ENCODE results near the gene MYMX.
"Not testable (repeated sequence)": the region's sequence is repeated elsewhere in the genome, so short reads cannot be mapped to it uniquely, and the experiment has no call there.

The MYMX gene

DNA sequence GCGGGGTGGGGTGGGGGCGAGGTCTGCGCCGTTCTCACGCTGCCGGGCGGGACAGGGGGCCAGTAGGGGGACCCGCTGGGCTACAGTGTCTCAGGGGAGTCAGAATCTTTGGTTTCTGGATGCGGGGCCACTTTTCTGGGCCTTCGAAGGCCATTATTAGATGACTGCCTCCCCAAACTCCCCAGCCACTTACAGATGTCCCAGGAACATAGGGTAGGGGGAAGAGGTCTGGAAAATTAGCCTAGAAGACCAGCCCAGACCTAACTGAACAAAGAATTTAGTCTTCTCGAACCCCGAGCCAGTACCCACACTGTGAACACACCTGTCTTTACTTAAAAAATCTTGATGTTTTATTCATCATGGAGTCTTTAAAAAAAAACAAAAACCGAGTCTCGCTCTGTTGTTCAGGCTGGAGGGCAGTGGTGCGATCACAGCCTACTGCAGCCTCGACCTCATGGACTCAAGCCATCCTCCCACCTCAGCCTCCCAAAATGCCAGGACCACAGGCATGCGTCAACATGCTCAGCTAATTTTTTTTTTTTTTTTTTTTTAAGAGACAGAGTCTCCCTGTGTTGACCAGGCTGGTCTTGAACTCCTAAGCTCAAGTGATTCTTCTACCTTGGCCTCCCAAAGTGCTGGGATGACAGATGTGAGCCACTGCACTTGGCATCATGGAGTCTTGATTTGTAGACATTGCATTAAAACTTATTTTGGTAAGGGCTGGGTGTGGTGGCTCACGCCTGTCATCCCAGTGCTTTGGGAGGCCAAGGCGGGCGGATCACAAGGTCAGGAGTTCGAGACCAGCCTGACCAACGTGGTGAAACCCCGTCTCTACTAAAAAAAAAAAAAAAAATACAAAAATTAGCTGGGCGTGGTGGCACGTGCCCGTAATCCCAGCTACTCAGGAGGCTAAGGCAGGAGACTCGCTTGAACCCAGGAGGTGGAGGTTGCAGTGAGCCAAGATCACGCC lies 3.4 kb downstream of the MYMX start:
- no peak for DNase-seq (ENCODE audit: low spot score)

DNA sequence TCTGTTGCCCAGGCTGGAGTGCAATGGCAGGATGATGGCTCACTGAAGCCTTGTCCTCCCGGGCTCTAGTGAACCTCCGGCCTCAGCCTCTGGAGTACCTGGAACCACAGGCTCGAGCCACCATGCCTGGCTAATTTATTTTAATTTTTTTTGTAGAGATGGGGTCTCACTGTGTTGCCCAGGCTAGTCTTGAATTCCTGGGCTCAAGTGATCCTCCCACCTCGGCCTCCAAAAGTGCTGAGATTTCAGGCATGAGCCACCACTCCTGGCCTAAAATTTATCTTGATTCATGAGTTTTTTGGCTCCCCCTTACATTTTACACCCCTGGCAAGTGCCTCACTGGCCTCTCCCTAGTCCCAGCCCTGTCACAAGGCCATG lies 4.2 kb downstream of the MYMX start:
- no peak for DNase-seq (ENCODE audit: low spot score)

DNA sequence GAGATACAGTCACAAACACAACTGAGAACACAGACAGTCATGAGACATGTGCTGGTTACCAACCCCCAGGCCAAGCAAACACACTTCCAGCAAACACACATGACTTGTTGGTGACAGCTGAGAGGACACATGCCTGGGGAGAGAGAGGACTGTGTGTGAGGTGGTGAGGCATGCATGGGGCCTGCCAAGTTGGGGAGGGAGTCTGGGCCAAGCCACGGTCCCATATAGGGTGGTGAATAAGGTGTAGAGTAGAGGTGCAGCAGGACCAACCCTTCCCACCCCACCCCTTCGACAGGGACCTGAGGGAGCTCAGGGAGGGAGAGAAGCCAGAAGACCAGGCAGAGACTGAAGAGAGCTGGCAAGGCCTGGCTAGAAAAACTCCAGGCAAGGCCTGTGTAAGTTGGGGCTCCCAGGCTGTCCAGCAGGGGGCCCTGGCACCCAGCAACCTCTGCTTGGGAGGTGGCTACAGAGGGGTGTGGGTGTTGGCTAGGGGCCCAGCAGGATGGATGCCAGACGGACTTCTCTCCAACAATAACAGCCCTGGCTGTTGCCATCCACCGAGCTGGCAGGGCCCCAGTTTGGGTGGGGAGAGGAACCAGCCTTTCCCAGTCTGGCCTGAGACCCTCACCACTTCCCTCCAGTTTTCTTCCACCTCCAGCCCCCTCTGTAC lies 4.7 kb downstream of the MYMX start:
- DNase-seq (ENCODE audit: low spot score) = peak; percentile 73

DNA sequence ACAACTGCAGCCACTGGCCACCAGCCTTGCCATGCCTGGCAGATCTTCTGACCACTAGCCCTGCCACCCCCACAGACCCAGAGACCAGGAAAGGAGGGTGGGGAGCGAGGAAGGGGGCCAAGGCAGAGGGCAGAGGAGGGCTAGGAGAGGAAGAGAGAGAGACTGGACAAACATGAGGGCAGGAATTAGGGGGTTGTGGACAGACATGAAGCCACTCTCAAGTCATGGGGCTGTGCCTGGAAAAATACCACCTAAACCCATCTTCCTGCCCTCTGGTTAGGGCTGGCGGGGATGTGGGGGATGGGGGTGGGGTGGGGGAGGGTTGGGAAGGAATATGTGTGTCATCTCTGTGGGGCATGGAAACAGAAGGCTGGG lies 5.2 kb downstream of the MYMX start:
- DNase-seq (ENCODE audit: low spot score) = no peak

DNA sequence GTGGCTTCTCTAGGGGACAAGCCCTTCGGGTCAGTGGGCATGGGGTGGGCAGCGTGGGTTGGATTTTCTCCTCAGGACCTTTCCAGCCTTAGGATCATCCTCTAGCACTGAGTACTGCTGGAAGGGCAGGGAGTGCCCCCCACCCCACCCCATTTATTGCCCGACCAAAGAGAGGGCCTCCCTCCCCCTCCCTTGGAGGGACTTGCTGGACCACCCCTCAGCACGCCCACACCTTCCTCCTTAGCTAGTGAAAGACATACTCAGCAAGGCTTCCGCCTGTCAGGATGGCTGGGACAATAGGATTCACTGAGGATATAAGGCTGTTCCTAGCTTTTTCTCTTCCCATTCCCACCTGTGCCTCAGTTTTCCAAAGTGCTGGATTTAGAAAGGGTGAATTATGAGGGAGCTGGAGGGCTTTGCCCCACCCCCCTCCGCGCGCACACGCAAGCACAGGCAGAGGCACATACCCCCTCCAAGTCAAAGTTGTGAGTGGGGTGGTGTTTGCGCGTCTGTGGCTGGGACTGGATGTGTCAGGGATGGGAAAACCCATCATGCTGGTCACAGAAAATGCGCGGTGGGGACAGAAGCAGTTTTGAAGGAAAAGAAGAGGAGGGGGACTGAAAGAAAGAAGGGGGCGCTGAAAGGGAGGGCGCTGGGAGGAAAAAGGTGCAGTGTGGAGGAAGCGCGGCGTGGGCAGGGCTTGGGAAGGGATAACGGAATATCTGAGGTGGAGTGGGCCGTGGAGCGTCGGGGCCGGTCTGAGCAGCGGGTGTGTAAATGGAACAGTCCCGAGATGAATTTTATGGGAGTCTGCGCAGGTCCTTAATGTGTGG lies 6.0 kb downstream of the MYMX start:
- no peak for DNase-seq (ENCODE audit: low spot score)

DNA sequence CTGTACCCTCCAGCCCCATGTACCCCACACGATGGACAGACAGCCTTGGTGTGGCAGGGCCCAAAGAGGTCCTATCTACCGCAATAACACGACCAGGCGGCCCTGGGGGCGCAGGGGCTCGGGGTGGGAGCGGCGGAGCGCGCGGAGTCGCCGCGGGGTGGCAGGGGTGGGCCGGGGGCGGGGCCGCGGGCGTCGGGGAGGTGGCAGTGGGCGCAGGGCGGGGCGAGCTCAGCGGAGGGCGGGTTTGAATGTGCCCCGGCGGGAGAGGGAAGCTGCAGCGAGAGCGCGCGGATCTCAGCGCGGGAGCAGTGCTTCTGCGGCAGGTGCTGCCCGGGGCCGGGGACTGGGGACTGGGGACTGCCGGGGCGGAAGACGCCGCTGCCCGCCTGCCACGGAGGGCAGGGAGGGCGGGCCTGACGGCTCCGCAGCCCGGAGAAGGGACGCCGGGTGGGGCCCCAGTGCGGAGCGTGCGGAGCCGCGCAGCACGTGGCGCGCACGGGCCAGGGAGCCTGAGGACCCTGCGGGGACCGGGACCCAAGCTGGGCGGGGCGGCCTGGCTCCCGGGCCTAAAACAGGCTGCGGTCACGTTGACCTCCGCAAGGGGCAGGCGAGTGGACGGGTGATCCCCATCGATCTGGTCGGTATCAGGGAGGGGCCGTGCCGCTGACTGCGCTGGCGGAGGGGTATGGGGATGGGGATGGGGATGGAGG lies 6.7 kb downstream of the MYMX start, which contains the start of gene SLC29A1:
Gene SLC29A1 (plus strand): TSS at position 277 of the 710 bp plus-strand sequence. CDS start 3,719 bp downstream, outside the sequence.
- DNase-seq (ENCODE audit: low spot score) = no peak

DNA sequence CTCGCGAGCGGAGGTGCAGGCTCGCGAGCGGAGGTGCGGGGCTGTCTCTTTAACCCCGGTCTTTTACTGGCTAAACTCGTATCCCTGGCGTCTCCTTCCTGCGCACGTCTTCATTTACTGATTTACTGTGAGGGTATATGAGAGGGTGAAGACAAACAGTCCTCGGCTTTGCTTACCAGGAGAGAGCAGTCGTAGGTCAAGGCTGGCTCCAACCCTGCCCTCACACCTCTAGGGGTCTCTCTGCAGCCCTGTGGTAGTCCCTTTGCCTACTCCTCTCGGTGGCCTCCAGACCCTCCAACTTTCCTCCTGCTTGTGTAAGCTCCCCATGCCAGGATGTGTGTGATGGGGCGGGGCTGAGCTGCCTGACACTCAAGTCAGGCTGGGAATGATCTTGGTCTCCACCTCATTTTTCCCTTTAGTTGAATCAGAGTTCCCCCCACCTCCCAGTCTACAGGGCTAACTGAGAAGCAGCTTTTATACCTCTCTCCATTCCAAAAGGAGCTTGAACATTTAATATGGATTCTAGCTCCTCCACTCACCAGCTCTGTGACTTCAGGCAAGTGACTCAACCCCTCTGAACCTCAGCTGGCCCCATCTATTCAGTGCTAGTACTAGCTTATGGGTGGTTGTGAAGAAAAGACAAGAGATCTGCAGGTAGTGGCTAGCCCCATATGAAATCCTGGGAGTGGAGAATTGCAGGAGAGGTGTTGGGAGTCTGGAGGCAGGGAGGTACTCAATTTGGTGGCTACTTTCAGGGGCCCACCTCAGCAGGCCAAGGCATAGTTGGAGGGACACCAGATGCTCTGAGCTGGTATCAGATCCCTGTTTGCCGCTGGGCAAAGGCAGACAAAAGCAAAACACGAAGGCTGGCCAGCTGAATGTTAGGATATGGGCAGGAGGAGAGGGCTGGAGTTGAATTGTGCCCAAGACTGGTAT lies 7.6 kb downstream of the MYMX start:
- DNase-seq (ENCODE audit: low spot score) = no peak

DNA sequence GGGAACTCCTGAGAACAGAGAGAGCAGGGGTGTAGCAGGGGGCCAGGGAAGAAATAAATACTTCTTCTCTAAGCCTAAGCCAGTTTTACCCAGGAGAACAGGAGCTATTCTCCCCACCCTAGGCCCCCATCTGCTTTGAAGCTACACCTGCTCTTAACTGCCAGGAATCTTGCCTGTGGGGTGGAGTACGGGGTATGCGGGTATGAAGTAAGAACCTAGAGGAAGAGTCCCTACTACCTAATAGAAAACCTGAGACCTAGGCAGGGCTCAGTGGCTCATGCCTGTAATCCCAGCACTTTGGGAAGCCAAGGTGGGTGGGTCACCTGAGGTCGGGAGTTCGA lies 8.2 kb downstream of the MYMX start:
- no peak for DNase-seq (ENCODE audit: low spot score)

DNA sequence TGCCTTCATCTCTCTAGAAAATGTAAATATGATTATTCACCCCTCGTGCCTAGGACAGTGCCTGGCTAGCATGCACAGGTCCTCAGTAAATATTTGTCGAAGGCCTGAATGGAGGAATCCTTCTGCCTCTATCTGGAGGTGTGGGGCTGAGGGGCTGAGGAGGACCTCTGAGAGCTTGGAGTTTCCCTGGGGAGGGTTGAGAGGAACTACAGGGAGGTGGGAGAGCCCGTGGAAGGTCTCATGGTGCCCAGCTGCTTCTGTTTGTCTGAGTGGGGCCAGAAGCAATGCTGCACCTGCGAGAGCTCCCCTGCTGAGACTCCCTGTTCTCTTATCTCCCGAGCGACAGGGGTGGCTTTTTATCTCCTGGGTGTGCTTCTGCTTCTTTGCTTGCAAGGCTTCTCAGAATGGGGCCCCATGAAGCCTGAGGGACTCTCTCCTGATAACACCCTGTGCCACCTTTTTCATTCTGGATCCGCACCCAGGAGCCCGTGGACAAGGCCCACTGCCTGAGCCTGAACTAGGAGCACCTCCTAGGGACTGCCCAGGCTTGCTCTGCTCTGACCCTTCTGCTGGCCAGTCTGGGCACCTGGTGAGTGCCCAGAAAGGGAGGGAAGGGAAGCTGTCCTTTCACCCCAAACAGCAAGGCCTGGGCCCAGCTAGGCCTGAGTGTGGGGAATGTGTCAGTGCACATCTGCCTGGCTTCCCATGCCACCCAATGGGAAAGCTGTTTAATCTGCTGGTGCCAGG lies 9.0 kb downstream of the MYMX start:
- no peak for DNase-seq (ENCODE audit: low spot score)

DNA sequence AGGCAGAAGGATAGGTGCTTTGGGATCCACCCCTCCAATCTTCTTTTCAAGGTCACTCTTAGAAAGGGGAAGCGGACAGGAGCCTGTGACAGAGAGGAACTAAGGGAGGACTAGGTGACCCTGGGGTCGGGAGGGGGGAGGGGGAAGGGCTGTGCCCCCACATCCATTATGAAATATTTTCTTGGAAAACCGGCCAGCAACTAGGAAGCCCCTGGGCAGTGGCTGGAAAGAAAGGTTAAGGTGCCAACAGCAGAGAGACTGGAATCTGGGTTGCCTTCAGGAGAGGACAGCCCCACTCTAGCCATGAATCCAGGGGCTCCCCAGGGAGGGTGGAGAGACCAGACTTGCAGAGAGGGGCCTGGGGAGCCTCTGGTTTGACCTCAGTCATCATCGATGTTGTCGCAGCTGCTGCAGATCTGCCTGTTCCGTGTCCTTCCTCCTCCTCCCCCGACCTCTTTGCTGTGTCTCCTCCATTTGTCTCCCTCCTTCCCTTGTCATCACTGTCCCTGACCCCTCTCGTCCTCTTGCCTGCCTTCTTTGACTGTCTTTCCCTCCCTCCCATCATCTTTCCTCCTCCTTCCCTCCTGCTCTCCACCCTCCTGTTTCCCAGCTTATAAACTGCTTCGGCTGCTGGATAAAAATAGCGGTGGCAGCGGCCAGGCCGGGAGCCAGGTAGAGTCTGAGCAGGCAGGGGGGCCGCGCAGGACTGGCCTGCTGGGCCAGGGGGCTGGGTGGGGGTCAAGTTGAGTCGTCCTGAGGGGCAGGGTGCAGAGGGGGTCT lies 9.8 kb downstream of the MYMX start:
- DNase-seq (ENCODE audit: low spot score) = no peak

DNA sequence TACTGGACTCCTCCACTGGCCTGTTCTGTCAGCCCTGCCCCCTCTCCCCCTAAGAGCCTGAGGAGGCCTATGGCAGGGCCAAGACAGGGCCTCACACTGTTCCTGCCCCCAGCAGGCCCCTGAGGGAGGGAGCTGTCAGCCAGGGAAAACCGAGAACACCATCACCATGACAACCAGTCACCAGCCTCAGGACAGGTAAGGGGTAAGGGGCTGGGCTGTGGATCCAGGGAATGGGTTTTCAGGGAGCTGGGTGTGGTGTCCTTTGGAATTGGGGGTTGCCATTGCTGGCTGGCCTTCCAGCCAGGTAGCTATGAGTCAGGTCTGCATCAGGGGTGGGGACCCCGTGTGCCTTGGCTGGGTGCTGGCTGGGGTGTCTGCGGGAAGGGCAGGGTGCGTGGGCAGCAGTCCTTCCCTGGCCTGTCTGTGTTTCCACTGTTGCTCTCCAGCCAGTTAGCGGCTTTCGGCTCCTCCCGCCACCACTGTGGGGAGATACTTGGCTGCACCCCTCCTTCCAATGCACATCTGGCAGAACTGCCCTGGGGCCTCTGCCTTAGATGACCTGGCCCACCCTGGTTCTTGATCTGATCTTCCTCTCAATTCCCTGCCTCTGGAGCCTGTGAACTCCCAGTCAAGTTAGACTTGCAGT lies 10.5 kb downstream of the MYMX start:
- DNase-seq (ENCODE audit: low spot score) = no peak

DNA sequence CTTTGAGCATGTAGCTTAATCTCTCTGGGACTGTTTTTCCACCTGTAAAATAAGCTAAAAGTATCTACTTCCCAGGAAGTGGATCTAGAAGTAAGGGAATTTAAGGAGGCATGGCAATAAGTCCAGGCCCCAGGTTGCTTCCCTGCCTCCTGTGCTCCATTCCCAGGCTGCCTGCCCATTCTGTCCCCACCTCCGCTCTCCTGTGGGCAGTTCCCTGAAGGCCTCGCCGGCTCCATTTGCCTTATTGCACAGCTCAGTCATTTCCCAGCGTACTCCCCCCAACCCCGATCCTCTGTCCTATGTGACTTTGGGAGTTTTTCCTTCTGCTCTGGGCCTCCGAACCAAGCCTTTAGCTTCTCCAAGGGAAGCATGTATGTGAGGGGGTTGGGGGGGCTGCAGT lies 11.3 kb downstream of the MYMX start:
- DNase-seq (ENCODE audit: low spot score) = no peak

DNA sequence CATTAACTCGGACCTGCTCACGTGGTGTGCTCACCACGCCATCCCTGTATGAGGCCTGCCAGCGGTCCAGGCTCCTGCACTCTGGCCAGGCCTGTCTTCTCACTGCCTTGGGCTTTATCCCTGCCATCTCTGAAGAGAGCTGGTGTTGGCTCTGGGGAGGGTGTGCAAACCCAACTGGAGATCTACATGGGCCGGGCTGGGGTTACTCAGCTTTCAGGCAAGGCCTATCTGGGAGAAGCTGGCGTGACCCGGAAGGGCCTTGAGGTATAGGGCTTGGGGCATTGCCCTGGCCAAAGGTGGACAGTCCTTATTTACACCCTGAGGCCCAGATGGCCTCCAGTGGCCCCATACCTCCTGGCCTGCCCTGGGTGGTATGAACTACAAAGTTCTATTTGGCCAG lies 11.7 kb downstream of the MYMX start:
- no peak for DNase-seq (ENCODE audit: low spot score)

DNA sequence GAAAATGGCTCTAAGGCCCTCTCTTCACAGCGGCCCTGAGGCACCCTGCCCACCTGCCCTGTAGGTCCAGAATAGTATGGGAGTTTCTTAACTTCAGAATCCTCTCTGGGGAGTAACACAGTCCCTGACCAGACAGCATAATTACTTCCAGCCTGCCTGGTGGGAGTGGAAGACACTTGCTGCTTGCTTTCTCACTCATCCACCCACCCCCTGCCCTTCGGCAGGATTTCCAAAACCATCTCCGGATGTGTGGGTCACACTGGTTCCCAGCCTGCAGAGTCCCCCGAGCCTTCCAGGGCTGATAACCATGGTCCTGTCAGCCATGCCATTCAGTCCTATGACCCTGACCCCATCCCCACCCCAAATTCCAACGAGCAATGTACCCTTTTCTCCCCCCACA lies 12.1 kb downstream of the MYMX start:
- DNase-seq (ENCODE audit: low spot score) = no peak

DNA sequence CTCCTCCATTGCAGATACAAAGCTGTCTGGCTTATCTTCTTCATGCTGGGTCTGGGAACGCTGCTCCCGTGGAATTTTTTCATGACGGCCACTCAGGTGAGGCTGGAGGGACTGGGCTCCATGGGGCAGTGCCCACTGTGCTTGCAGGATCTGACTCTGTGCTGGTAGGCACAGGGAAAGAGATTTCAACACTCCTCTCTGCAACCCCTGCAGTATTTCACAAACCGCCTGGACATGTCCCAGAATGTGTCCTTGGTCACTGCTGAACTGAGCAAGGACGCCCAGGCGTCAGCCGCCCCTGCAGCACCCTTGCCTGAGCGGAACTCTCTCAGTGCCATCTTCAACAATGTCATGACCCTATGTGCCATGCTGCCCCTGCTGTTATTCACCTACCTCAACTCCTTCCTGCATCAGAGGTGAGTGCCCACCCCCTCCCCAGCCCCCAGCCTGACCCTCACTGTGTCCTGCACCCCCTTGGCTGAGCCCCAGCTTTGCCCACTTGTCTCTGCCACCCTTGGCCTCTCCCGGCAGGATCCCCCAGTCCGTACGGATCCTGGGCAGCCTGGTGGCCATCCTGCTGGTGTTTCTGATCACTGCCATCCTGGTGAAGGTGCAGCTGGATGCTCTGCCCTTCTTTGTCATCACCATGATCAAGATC lies 12.8 kb downstream of the MYMX start:
- DNase-seq (ENCODE audit: low spot score) = no peak

DNA sequence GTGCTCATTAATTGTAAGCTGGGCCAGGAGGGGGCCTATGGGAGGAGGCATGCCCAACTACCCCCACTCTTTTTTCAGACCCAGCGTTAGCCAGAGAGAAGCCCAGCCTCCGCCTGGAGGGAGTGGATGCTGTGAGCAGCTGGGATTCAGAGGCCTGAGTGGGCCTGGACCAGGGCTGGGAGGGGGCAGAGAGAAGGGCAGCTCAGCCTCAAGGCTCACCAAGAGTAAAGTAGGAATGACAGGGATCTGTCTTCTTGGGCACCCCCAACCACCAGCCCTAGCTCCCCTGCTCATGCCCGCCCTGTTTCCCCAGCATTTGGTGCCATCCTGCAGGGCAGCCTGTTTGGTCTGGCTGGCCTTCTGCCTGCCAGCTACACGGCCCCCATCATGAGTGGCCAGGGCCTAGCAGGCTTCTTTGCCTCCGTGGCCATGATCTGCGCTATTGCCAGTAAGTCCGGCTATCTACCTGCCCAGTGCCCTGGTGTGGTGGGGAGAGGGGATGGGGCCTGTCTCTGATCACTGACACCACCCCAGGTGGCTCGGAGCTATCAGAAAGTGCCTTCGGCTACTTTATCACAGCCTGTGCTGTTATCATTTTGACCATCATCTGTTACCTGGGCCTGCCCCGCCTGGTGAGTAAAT lies 13.4 kb downstream of the MYMX start:
- no peak for DNase-seq (ENCODE audit: low spot score)

DNA sequence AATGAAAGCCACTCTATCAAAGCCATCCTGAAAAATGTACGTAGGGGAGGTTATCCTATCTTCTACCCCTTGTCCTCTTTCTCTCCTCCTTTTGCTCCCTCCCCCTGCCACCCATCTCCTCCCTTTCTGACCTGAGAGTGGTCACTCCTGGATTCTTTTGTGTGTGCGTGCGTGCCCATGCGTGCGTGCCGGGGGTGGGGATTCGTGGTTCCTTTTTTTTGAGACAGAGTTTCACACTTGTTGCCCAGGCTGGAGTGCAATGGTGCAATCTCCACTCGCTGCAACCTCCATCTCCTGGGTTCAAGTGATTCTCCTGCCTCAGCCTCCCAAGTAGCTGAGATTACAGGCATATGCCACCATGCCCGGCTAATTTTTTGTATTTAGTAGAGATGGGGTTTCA lies 14.7 kb downstream of the MYMX start:
- not testable (repeated sequence) for DNase-seq (ENCODE audit: low spot score)
